GOT3 (cell line): ENCODE data around the gene PPP3R1.

Experiments used
- DNase-seq: peaks from one replicate; lab custom pipeline; 2025; ENCODE audit warnings: mixed read lengths; lab: John Stamatoyannopoulos, UW

Gene PPP3R1

DNA sequence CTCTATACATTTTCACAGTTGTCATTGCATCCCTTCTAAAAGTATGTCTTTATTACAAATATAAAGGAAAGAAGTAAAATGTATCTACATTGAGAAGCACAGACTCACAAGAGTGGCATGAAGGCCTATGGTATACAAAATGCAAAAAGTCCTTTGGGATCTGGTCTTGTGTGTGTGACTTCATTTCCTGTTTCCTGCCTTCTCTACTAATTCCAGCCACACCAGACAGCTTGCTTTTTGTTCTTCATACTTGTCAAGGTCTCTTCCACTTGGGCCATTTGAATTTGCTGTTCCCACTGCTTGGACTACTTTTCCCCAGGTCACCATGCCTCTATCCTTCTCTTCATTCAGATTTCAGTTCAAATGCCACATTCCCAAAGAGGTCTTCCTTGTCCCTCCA, 101.3 kb downstream of the PPP3R1 start:
- no peak for DNase-seq

DNA sequence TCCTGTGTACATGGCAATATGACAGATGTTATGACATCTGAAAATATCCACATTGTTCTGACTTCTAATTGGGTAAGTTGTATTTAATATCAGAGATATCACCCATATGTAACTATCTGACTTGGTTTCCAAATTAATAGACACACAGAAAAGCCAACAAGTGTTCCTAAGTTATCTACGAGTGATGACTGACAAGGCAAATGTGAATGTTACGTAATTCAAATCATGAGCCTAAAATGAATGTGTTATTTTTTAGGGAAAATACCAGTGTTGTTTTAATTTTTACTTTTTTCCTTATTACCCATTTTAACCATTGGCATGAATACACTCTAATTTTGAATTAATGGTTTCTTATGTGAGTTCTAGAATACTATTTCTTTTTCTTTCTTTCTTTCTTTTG, 110.5 kb downstream of the PPP3R1 start:
- no peak for DNase-seq

DNA sequence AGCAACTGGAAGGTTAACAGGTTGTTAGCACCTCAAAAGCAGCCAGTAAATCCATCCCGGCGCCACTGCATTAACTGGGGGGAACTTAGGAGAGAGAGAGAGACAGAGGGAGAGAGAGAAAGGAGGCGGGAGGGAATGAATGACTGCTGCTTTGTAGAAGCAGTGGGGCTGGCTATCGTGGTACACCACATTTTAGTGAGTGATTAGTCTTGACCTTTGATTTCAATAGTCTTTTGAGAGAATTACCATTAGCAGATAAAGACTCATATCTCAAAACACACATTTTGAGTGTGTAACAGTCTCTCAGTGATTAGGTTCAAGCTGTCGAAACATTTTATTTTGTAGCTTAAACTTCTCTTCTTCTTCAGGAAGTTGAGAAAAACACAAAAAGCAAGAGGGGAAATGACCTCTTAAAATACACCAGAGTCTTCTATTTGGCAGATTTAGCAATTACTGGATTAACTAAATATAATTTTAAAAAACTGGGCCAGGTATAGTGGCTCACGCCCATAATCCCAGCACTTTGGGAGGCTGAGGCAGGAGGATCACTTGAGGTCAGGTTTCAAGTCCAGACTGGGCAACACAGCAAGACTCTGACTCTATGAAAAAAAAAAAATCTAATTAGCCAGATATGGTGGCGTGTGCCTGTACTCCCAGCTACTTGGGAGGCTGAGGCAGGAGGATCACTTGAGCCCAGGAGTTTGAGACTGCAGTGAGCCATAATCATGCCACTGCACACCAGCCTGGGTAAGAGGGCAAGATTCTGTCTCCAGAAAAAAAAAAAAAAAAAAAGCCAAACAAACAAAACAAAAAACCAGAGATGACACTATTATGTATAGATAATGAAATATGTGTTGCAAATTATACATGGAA, 116.6 kb downstream of the PPP3R1 start:
- no peak for DNase-seq

DNA sequence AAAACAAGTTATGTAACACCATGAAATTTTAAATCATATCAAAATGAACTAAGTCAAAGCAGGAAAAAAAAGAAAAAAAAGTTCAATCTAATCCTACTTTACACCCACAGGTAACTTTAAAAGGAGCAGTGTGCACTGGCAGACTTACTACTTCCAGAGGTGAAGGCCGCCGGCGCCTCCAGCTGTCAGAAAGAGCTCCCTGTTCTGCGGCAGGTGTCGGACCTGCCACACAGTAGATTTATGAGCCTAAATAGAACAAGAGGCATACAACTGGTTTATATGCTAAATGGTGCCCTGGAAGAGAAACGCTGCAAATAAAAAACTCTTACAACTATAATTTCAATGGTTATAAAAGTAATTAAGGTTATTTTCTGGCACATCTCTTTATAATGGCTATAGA, 117.8 kb downstream of the PPP3R1 start:
- DNase-seq = no peak

DNA sequence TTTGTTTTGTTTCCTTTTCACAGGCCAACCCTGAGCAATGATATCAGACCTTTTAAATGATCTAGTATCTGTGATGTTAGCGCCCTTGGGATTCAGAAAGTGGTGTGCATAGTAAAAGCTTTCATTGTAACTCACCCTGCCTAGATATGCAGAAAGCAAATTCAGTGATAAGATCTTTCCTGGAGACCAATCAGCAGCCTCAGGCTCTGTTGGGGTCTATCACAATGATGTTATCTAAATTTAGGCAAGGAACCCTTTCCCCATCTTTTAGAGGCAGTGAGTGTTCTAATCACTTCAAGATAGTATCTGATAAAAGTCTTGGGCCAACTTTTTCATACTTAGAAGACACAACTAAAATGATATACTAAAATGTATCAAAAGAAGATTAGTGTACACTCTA, 118.2 kb downstream of the PPP3R1 start:
- DNase-seq = no peak
